UCSD-AML1 (cell line): ENCODE data around the gene RELN.
"Not testable (repeated sequence)": the region's sequence is repeated elsewhere in the genome, so short reads cannot be mapped to it uniquely, and the experiment has no call there.

Source experiments
- DNase-seq: peaks from one replicate; lab custom pipeline; 2025; ENCODE audit not compliant: unreplicated experiment; lab: John Stamatoyannopoulos, UW

RELN gene

GRCh38 chr7:103856929-103857328 lies 132.5 kb downstream of the RELN start:
- DNase-seq = no peak

DNA sequence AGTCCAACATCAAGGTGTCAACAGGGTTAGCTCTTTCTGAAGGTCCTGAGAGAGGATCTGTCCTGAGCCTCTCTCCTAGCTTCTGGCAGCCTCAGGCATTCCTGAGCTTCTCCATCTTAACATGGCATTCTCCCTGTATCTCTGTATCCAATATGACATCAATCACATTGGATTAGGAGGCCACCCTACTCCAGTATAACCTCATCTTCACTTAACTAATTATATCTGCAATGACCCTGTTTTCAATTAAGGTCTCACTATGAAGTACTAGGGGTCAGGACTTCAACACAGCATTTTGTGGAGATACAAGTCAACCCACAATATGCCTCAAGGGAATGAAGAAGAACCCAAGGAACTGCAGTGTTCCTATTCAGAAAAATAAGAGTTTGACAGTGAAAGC lies 133.8 kb downstream of the RELN start:
- DNase-seq = no peak

DNA sequence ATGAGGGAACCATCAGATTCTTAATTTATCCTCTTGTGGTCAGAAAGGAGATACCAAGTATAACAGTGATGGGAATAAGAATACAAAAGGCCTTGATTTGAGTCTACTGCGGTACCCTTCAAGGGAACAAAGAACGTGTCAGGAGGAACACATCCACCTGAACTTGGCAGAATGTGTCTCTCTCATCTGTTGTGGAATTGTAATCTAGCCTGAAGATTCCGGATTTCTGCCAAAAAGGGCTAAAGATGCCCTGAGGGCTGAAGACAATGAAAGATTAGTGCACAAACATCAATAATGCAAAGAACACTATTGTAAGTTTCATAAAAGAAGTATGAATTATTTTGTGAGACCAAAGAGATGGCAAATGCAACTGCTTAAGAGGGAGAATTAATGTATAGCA lies 134.8 kb downstream of the RELN start:
- no peak for DNase-seq

DNA sequence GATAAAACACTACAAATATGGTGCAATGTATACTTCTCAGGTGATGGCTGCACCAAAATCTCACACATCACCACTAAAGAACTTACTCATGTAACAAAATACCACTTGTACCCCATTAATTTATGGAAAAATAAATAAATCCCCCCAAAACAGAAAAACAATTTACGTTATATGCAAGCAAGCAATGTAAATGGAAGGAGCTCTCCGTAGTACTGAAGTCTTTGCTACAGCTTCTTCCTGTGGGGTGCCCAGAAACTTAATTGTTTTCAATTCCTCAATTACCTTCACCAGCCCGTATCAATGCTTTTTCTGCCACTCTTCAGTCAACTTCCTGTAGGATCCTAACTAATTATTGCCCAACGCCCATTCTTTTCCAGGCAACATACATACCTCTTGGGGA lies 138.1 kb downstream of the RELN start:
- DNase-seq = no peak

DNA sequence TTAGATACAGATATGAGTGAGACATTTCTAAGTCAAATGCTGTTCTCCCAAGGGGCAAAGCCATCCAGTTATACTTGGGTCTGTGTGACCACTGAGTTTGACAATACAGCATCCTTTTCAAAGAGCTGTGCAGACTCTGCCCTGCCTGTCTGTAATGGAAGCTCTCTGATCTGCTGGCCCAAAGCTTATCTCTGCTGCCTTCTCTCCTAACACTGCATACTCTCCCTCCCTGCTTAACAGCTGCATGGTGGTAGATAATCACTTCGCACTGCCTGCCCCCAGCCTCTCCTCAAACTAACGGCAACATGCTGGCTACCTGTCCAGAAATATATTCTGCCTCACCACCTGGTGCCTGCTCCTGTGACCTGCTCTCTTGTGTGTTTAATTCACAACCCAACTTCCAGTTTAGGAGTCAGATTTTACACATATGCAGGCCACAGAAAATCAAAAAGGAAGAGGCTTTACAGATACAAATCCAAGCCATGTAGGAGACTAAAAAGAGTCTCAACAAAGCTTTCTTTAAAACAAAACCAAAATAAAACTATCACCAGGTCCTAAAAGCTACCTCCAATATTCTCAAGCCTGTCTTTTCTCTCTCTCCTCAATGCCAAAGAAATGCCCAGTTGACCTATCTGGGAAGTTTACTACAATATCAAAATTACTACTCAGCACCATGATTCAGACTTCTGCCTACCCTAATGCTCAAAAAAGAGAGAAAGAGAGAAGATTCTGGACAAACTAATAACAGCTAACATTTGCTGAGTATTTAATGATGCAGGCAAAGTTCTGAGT lies 145.6 kb downstream of the RELN start:
- no peak for DNase-seq

DNA sequence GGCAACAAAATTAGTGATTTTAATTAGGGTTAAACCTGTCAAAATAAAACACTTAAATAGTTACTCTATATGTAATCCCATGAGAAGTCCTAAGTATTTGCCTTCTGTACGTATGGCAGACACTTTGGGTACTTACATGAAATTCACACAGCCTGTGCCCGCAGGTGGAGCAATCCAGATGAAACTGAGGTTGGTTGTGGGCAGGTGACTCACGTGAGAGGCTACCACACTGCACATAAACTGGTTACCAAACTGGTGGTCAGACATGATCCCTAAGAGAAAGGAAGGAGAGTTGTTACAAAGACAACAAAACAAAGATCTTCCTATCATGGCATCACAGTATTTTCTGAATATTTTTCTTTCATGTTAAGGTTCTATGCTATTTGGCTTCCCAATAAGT lies 156.1 kb downstream of the RELN start:
- no peak for DNase-seq

- DNase-seq = no peak
These were observed 157.0 kb downstream of the RELN start for GRCh38 chr7:103832438-103832837.

DNA sequence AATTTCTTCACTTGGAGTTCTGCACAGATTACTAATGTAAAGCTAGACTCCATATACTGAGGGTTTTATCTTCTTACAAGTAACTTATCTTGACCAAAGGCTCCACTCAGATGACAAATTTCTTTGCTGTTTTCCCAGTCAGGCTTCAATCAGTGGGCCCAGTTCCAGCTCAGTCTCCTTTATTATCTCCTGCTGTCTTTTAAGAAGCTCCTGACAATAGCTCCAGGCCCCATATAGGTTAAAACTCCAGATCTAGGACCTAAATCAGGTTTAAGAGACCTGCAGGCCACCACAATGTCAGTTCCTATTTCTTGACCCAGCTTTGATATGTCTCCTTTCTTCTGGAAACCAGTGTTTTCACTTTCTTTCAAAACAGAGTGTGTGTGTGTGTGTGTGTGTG lies 165.2 kb downstream of the RELN start:
- DNase-seq = no peak

- DNase-seq = no peak
These were observed 166.4 kb downstream of the RELN start for GRCh38 chr7:103823084-103823483.

DNA sequence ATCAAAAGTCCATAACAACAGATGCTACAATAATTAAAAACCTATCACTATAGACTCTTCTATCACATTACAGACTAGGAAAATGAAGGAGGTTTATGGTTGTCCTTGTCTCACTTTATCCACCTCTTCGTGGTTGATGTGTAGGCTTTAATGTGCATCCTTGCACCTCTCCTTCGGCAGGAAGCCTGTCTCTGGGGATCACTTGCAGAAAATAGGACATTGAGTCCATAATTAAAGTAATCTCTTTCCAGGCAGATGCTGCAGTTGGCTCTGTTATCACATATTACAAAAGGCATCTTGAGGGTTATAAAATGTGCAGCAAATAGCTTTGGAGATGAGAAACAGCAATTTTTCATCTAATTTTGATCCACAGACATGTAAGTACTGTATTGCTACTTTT lies 168.4 kb downstream of the RELN start:
- DNase-seq = no peak

DNA sequence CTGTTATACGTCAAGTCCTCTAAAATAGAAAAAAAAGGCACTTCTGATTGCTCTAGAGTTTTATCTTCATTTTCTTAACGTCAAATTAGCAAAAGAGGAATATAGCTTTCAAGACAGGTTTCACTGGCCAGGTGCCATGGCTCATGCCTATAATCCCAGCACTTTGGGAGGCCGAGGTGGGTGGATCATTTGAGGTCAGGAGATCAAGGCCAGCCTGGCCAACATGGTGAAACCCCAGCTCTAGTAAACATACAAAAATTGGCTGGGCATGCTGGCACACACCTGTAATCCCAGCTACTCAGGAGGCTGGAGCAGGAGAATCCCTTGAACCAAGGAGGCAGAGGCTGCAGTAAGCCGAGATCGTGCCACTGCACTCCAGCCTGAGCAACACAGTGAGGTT lies 173.5 kb downstream of the RELN start:
- not testable (repeated sequence) for DNase-seq

GRCh38 chr7:103813970-103814369 lies 175.5 kb downstream of the RELN start:
- DNase-seq = no peak

- no peak for DNase-seq
These were observed 177.5 kb downstream of the RELN start for GRCh38 chr7:103811997-103812396.

- DNase-seq = no peak
These were observed 178.2 kb downstream of the RELN start for GRCh38 chr7:103811290-103811689.

GRCh38 chr7:103810112-103810744 lies 179.2 kb downstream of the RELN start:
- DNase-seq = no peak

- DNase-seq = no peak
These were observed 180.0 kb downstream of the RELN start for GRCh38 chr7:103809229-103809994.

GRCh38 chr7:103805346-103805745 lies 184.1 kb downstream of the RELN start:
- no peak for DNase-seq

GRCh38 chr7:103803631-103804030 lies 185.8 kb downstream of the RELN start:
- DNase-seq = no peak

DNA sequence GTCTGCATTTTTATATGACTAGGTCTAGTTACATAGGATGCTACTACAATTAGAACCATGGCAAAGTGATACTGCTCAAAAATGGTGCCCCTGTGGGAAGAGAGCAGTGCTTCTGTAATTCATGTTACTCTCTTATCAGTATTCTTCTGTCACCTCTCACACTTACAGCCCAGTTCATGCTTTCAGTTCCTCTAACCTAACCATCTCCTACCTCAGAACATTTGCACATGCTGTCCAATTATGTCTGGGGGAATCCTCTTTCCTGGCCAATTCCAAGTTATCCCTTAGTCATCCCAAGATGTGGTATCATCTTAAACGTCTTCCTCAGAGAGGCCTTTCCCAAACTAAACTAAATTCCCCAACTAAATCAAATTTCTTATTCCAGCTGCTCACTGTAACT lies 190.2 kb downstream of the RELN start:
- DNase-seq = no peak

- DNase-seq = no peak
These were observed 191.7 kb downstream of the RELN start for GRCh38 chr7:103797647-103798307.

DNA sequence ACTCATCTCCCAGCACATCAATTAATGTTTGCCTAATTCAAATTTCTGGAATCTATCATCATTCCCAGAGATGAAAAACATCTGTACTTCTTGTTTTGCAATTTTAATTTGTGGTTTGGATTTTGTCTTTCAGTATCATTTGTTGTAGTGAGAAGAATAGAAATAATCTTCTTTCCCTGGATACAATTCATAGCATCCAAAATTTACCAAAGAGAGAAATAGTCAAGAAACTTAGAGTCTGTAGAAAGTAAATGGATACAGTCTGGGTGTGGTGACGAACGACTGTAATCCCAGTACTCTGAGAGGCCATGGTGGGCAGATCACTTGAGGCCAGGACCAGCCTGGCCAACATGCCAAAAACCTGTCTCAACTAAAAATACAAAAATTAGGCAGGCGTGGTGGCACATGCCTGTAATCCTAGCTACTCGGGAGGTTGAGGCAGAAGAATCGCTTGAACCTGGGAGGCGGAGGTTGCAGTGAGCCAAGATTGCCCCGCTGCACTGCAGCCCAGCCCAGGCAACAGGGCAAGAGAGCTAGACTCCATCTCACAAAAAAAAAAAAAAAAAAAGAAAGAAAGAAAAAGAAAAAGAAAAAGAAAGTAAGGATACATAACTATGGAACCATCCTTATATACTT lies 193.0 kb downstream of the RELN start:
- DNase-seq = no peak
